Testis (tissue), 3 donors: ENCODE results near the gene CREG1. TPM values are rescaled to one million over a fixed set of nuclear protein-coding genes. Genes with fewer than 3 reads are reported as not detected.

Source experiments
- DNase-seq: peaks from one replicate; pipeline ENCODE4 v3.0.0-alpha.2; 2019
- H3K27ac ChIP-seq, 2 donors: fragments of 200-600 bp; sonication (generic); one replicate each; pipeline ENCODE4 v1.5.1; 2019
- H3K27me3 ChIP-seq: fragments of 200-600 bp; sonication (generic); one replicate; pipeline ENCODE4 v1.5.1; 2019
- H3K36me3 ChIP-seq: fragments of 200-600 bp; sonication (generic); one replicate; pipeline ENCODE4 v1.5.1; 2017; ENCODE audit warnings: low read depth; ENCODE audit errors: missing control alignments
- H3K4me1 ChIP-seq: fragments of 200-600 bp; sonication (generic); one replicate; pipeline ENCODE4 v1.5.1; 2019
- H3K4me3 ChIP-seq, 2 donors: fragments of 200-600 bp; sonication (generic); one replicate each; pipeline ENCODE4 v1.5.1; 2017 to 2019
- H3K9me3 ChIP-seq: fragments of 200-600 bp; sonication (generic); one replicate; pipeline ENCODE4 v1.5.1; 2017
- CTCF ChIP-seq, 3 experiments: fragments of 450-650 bp in 2 of 3; fragments of 200-600 bp in 1 of 3; sonication (generic) in 1 of 3; IDR thresholded peaks; one replicate each; pipeline ENCODE4 v1.5.1; 2016 to 2019; ENCODE audit warnings: antibody characterized with exemption in 3 of 3, mild to moderate bottlenecking in 2 of 3, moderate library complexity in 1 of 3
- POLR2A ChIP-seq: fragments of 450-650 bp; IDR thresholded peaks from one replicate; pipeline ENCODE4 v1.6.1; 2017; ENCODE audit warnings: antibody characterized with exemption, mild to moderate bottlenecking, moderate library complexity
- WGBS, 2 donors: methylation state at CpG; one replicate each; pipeline ENCODE4 v1.1.5; 2018; 5-methylcytosine and 5-hydroxymethylcytosine counted together
- intact Hi-C: fragments of 100-400 bp; cut with DNase I; formaldehyde crosslinking; loops from one replicate; pipeline ENCODE4 v1.15.1; 2023; ENCODE audit warnings: low total_unique reads
- polyA plus RNA-seq: library from polyadenylated mRNA; stranded (reverse); fragments of 350-450 nt; fragmentation: Illumina TruSeq; extraction: RNeasy Lipid Tissue Mini Kit (QIAGEN cat#74804); gene quantifications from one replicate; pipeline ENCODE4 v1.2.3, GENCODE V29; 2014; ENCODE audit warnings: low read depth, low replicate concordance; ENCODE audit not compliant: insufficient read depth
- total RNA-seq, 2 donors: library from RNA; depleted of rRNA; stranded (reverse); fragments of >200 nt; gene quantifications; one replicate each; pipeline ENCODE4 v1.2.3, GENCODE V29; 2016

Gene CREG1
- total and polyA plus RNA-seq, 3 donors from 2014 or later: 82.4 to 215 (median 181) TPM

- H3K9me3 ChIP-seq: no peaks in the 10 kb centered on the region
- H3K36me3 ChIP-seq: no peaks in the 10 kb centered on the region
- H3K27me3 ChIP-seq: no peaks in the 10 kb centered on the region
- no peak overlapping the region for H3K4me3 ChIP-seq
- no peak for TF ChIP-seq CTCF (IDR thresholded peaks at IDR 0.05)
- TF ChIP-seq POLR2A: no peak
- 56 to 70% methylated on average over 5 of the region's 5 CpGs for WGBS, 2 donors
- intact Hi-C loops: no loop called here
- H3K27ac ChIP-seq: peak overlapping the region; percentile 66 to 80
- no peak for DNase-seq
- H3K4me1 ChIP-seq: peaks cover 19% of the 10 kb centered on the region
Measured at GRCh38 chr1:167548059-167548932, 5.3 kb downstream of the CREG1 start.

GRCh38 chr1:167546935-167547334, 6.6 kb downstream of the CREG1 start:
- no peak for DNase-seq
- no peak overlapping the region for H3K4me3 ChIP-seq
- TF ChIP-seq CTCF (IDR thresholded peaks at IDR 0.05) (no peak), POLR2A (no peak)
- intact Hi-C loops: no loop called here
- 93 to 94% methylated on average over 1 of the region's 1 CpG for WGBS, 2 donors
- H3K9me3 ChIP-seq: no peaks in the 10 kb centered on the region
- peaks cover 12% of the 10 kb centered on the region for H3K4me1 ChIP-seq
- H3K27me3 ChIP-seq: no peaks in the 10 kb centered on the region
- no peaks in the 10 kb centered on the region for H3K36me3 ChIP-seq
- no peak overlapping the region for H3K27ac ChIP-seq

- 81 to 87% methylated on average over 4 of the region's 4 CpGs for WGBS, 2 donors
- H3K27ac ChIP-seq: no peak overlapping the region
- DNase-seq: no peak
- no peaks in the 10 kb centered on the region for H3K9me3 ChIP-seq
- TF ChIP-seq CTCF (IDR thresholded peaks at IDR 0.05): no peak
- TF ChIP-seq POLR2A: no peak
- peaks cover 12% of the 10 kb centered on the region for H3K4me1 ChIP-seq
- intact Hi-C loops: no loop called here
- no peak overlapping the region for H3K4me3 ChIP-seq
- no peaks in the 10 kb centered on the region for H3K27me3 ChIP-seq
- no peaks in the 10 kb centered on the region for H3K36me3 ChIP-seq
Measured at GRCh38 chr1:167545349-167545748, 8.2 kb downstream of the CREG1 start.

- 70 to 98% methylated on average over 3 of the region's 3 CpGs for WGBS, 2 donors
- Histone ChIP-seq H3K36me3 (no peaks in the 10 kb centered on the region), H3K4me3 (no peak overlapping the region), H3K27ac (no peak overlapping the region), H3K27me3 (no peaks in the 10 kb centered on the region), H3K9me3 (no peaks in the 10 kb centered on the region), H3K4me1 (peaks cover 8% of the 10 kb centered on the region)
- TF ChIP-seq POLR2A (no peak), CTCF (IDR thresholded peaks at IDR 0.05) (no peak)
- intact Hi-C loops: no loop called here
- DNase-seq: no peak
Measured at GRCh38 chr1:167544447-167545093, 9.0 kb downstream of the CREG1 start.
